HL-60 (cell line): ENCODE measurements around the gene EPS15.

Experiments
- DNase-seq, 2 experiments: peaks; one replicate each; pipeline ENCODE4 v3.0.0-alpha.2; 2010 to 2020; ENCODE audit warnings: low read depth in 1 of 2, low spot score in 1 of 2
- H3K27ac ChIP-seq: fragments of 250-450 bp; sonication (Bioruptor Pico); replicated peaks from 2 replicates; pipeline ENCODE4 v1.5.1; 2020; ENCODE audit warnings: mild to moderate bottlenecking, moderate library complexity
- H3K27me3 ChIP-seq: fragments of 250-450 bp; sonication (Bioruptor Pico); 2 replicates; pipeline ENCODE4 v1.5.1; 2021; ENCODE audit warnings: mild to moderate bottlenecking, moderate library complexity; ENCODE audit not compliant: insufficient read depth, poor library complexity, severe bottlenecking
- H3K4me3 ChIP-seq: replicated peaks from 2 replicates; pipeline ENCODE4 v1.5.1; 2011; ENCODE audit warnings: mild to moderate bottlenecking, control low read depth, low read length; ENCODE audit not compliant: insufficient read depth
- CTCF ChIP-seq: IDR thresholded peaks from one replicate; pipeline ENCODE4 v1.5.1; 2011; ENCODE audit warnings: low read length, control low read depth, inconsistent platforms; ENCODE audit not compliant: insufficient read depth
- GABPA ChIP-seq: IDR thresholded peaks from 2 replicates; pipeline ENCODE4 v1.6.1; 2012; ENCODE audit warnings: low read depth
- POLR2AphosphoS5 ChIP-seq: IDR thresholded peaks from 2 replicates; pipeline ENCODE4 v1.6.1; 2012; ENCODE audit warnings: low read depth
- REST ChIP-seq: IDR thresholded peaks from 2 replicates; pipeline ENCODE4 v1.6.1; 2012; ENCODE audit warnings: low read depth; ENCODE audit not compliant: insufficient replicate concordance
- SPI1 ChIP-seq: IDR thresholded peaks from 2 replicates; pipeline ENCODE4 v1.6.1; 2012; ENCODE audit warnings: low read depth, mild to moderate bottlenecking, borderline replicate concordance

Gene EPS15

GRCh38 chr1:51422367-51423072 is 96.5 kb downstream of the EPS15 start:
- TF ChIP-seq CTCF = no peak
- TF ChIP-seq POLR2AphosphoS5 = no peak
- no peak for TF ChIP-seq REST
- no peak for TF ChIP-seq SPI1
- no peak for TF ChIP-seq GABPA
- DNase-seq = no peak
- Histone ChIP-seq H3K27me3 (no peaks in the 10 kb centered on the region), H3K4me3 (no peak overlapping the region), H3K27ac (no peak overlapping the region)

GRCh38 chr1:51421964-51422363 is 97.1 kb downstream of the EPS15 start:
- Histone ChIP-seq H3K27ac (no peak overlapping the region), H3K4me3 (no peak overlapping the region), H3K27me3 (no peaks in the 10 kb centered on the region)
- DNase-seq = peak in 1 of 2 experiments; percentile 20
- TF ChIP-seq POLR2AphosphoS5 = no peak
- no peak for TF ChIP-seq SPI1
- TF ChIP-seq CTCF = no peak
- TF ChIP-seq GABPA = no peak
- TF ChIP-seq REST = no peak

GRCh38 chr1:51420867-51421627 is 98.0 kb downstream of the EPS15 start:
- no peak overlapping the region for H3K27ac ChIP-seq
- no peak for DNase-seq
- H3K4me3 ChIP-seq = no peak overlapping the region
- no peaks in the 10 kb centered on the region for H3K27me3 ChIP-seq
- TF ChIP-seq REST = no peak
- no peak for TF ChIP-seq SPI1
- TF ChIP-seq GABPA = no peak
- no peak for TF ChIP-seq CTCF
- no peak for TF ChIP-seq POLR2AphosphoS5
